NB4 (cell line): ENCODE measurements around the gene FTO.

ENCODE experiments used
- DNase-seq: peaks from one replicate; pipeline ENCODE4 v3.0.0; 2010; ENCODE audit warnings: low read depth
- H3K4me3 ChIP-seq: one replicate; pipeline ENCODE4 v1.5.1; 2011; ENCODE audit warnings: mild to moderate bottlenecking, low read depth, low read length, moderate library complexity
- MYC ChIP-seq: IDR thresholded peaks from 2 replicates; pipeline ENCODE4 v1.6.1; 2011; ENCODE audit warnings: low read depth, low read length
- POLR2A ChIP-seq: IDR thresholded peaks from 2 replicates; pipeline ENCODE4 v1.6.1; 2011; ENCODE audit warnings: mild to moderate bottlenecking; ENCODE audit not compliant: insufficient read length; ENCODE audit errors: extremely low read depth
- TF ChIP-seq, protein P1 (sequence below): IDR thresholded peaks from 2 replicates; pipeline ENCODE4 v1.6.1; 2011; ENCODE audit warnings: low read depth, low read length
- TF ChIP-seq, protein P2 (sequence below): IDR thresholded peaks from one replicate; pipeline ENCODE4 v1.5.1; 2012; ENCODE audit warnings: low read depth, low read length

Gene FTO

DNA sequence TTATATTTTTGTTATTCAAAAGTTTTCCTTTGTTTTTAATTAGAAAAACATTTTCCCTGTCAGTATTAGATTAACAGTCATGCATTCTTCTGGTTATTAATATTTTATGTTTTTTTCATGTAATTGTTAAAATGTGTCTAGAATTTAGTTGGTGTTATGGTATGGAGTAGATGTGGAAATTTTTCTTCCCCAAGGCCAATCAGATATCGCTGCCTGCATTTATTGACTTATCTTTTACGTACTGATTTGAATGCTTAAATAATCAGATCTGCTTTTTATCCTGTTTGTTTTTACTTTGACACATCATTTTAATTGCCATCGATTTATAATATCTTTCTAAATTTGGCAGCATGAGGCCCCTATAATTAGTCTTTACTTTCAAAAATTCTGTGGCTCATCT lies 13.6 kb downstream of the FTO start:
- H3K4me3 ChIP-seq: no peak overlapping the region
- DNase-seq: no peak
- TF ChIP-seq, protein P1, sequence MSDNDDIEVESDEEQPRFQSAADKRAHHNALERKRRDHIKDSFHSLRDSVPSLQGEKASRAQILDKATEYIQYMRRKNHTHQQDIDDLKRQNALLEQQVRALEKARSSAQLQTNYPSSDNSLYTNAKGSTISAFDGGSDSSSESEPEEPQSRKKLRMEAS: no peak
- no peak for TF ChIP-seq POLR2A

DNA sequence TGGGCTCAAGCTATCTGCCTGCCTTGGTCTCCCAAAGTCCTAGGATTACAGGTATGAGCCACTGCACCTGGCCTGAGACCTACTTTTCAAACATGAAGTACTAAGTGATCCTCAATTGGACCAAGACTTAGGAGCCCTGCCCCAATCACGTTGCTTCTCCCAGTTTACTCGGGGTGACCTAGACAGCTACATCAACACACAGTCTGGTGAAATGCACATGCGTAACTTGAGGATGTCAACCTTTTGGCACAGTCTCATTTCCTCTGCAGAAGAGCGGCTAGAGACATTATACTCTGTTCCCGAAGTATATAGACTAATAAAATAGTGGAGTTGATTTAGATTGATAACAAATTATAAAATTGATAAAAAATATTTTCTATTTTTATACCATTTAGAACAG lies 17.1 kb downstream of the FTO start:
- no peak overlapping the region for H3K4me3 ChIP-seq
- no peak for DNase-seq
- TF ChIP-seq MYC: no peak
- TF ChIP-seq, protein P2, sequence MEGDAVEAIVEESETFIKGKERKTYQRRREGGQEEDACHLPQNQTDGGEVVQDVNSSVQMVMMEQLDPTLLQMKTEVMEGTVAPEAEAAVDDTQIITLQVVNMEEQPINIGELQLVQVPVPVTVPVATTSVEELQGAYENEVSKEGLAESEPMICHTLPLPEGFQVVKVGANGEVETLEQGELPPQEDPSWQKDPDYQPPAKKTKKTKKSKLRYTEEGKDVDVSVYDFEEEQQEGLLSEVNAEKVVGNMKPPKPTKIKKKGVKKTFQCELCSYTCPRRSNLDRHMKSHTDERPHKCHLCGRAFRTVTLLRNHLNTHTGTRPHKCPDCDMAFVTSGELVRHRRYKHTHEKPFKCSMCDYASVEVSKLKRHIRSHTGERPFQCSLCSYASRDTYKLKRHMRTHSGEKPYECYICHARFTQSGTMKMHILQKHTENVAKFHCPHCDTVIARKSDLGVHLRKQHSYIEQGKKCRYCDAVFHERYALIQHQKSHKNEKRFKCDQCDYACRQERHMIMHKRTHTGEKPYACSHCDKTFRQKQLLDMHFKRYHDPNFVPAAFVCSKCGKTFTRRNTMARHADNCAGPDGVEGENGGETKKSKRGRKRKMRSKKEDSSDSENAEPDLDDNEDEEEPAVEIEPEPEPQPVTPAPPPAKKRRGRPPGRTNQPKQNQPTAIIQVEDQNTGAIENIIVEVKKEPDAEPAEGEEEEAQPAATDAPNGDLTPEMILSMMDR: no peak
- TF ChIP-seq, protein P1: no peak
- TF ChIP-seq POLR2A: no peak

DNA sequence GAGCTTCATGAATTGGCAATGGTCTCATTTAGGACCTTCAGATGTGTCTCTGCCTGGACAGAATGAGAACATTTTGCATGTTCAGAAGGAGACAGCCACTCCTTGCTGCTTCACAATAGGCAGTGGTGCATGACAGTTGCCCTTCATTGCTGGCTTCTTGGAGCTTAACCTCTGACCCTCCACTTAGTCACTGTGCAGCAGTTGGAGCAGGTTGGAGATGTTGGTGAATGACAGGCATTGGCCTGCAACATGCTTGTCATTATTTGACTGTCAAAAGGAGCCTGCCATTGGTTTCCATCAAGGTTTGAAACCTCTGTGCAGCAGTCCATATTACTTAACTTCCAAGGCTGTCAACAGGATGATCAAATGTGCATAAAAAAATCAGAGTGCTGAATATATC lies 22.7 kb downstream of the FTO start:
- no peak overlapping the region for H3K4me3 ChIP-seq
- no peak for DNase-seq
- TF ChIP-seq, protein P2: no peak
- no peak for TF ChIP-seq POLR2A
- no peak for TF ChIP-seq MYC
- TF ChIP-seq, protein P1: no peak

DNA sequence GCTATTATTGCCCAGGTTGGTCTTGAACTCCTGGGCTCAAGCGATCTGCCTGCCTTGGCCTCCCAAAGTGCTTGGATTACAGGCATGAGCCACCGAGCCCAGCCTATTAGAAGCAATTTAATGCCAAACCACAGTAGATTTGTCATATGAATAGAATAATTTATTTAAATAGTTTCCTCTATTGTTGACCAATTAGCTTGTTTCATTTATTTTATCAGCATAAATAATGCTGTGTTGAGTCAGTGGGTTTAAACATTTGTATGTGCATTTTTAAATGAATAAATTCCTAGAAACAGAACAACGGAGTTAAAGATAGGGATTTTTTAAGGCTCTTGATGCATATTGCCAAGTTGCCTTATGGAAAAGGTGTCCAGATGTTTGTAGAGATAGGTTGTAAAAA lies 26.7 kb downstream of the FTO start:
- no peak overlapping the region for H3K4me3 ChIP-seq
- DNase-seq: no peak
- TF ChIP-seq, protein P1: no peak
- TF ChIP-seq, protein P2: no peak
- TF ChIP-seq POLR2A (no peak), MYC (no peak)

DNA sequence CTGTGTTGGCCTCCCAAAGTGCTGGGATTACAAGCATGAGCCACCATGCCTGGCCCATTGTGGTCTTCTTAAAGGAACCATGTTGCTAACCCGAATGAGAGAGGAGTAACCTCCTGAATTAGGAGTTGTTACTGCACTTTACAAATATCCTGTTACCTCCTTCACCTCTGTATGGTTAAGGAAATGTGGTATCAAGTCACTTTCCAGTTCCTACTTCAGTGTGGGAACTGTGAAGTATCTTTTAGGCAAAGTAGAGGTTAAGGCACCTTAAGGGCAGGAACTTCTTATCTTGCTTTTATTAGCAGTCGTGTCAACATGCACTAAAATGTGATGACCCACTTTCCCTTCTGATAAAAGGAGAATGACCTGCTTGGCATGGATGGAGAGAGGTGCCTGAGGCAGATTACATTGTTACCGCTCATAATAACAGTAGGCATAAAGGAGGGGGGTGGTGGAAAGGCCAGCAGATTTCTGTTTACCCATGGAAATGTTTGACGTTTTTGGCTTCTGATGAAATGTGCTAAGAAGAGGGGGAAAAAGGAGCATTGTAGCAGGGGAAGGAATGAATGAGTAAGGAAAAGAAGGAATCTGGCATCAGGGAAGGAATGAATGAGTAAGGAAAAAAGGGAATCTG lies 28.5 kb downstream of the FTO start:
- no peak for DNase-seq
- no peak overlapping the region for H3K4me3 ChIP-seq
- TF ChIP-seq MYC (no peak), POLR2A (no peak)
- TF ChIP-seq, protein P1: no peak
- TF ChIP-seq, protein P2: no peak

DNA sequence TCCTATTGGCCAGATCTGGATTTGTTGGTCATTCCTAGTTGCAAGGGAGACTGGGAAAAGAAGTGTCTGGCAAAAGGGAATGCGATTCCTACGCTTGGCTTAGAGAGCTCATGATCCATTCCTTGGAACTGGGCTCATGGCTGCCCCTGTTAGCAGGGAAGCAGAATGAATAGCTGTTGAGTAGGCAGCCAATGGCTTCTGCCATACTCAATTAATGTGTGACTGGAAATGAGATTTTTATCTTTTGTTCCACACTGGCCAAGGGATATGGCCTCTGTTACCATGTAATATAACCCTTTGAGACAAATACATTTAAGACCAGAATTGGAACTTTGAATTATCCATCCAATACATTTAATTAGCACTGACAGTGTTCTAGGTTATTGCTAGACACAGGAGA lies 31.0 kb downstream of the FTO start:
- no peak overlapping the region for H3K4me3 ChIP-seq
- TF ChIP-seq, protein P1: no peak
- TF ChIP-seq, protein P2: no peak
- no peak for TF ChIP-seq POLR2A
- TF ChIP-seq MYC: no peak
- no peak for DNase-seq
